ENCODE measurements around the gene SAMD4B.
"Not testable (repeated sequence)": the region's sequence is repeated elsewhere in the genome, so short reads cannot be mapped to it uniquely, and the experiment has no call there.

The SAMD4B gene

DNA sequence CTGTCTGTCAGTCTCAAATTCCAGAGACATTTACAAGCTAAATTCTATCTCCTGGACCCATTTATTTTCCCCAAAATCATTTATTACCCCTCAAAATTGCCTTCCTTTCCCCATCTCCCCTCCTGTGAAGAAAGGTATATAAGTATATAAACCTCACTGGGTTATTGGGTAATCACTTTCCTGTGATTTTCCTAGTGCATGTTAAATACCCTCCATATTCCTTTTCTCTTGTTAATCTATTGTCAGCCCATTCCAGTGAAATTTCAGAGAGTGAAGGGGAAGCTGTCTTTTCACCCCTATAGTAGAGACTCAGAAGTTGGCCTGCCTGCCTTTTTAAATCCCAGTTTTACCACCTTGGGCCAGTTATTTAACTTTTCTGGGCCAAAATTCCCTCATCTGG, 36.1 kb upstream of the SAMD4B start:
- Histone ChIP-seq H3K27me3 (ENCODE audit: low read depth) (no peaks in the 10 kb centered on the region), H3K4me3 (no peak overlapping the region), H3K9me3 (no peaks in the 10 kb centered on the region), H3K4me1 (no peaks in the 10 kb centered on the region), H3K36me3 (replicated peaks) (0 out of 2 replicates have a peak, but pooled peaks cover 15% of the 10 kb centered on the region)
- DNase-seq (ENCODE audit: low spot score in 2 of 2): no peak
- in situ Hi-C loops (cut with MboI; ENCODE audit: low sequenced_read_pairs): no loop called here

DNA sequence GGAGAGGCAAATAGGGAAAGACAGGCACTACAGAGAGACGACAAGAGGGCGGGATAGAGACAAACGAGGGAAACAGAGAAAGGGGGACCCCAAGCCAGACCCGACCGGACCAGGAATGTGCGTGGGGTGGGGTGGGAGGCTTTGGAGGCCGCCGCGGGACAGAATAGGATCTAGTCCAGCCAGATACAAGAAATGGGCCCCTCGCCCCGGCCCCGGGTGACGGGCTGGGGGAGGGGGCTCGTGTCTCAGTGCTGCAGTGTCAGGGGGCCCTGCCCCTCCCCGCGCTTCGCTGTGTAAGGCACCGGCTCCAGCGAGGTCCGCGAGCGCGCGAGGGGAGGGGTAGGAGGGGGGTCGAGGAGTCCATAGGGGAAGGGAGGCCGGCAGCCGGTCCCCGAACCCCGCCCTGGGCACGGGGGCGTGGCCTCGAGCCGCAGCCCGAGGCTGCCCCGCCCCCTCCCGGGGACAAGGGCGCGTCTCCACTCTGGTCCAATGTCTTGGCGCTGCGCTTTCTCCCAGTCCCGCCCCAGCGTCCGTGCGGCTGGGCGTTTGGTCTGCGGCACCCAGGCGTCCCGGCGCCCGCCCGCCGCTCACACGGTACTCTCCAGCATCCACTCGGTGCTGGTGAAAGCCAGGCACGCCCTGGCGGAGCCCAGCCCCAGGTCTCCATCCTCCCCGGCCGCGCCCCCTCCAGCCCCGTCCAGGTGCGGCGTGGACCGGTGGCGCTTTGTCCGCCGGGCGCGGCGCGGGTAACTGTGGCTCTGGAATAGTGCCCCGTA, 35.0 kb upstream of the SAMD4B start:
- no peak for DNase-seq (ENCODE audit: low spot score in 2 of 2)
- in situ Hi-C loops (cut with MboI; ENCODE audit: low sequenced_read_pairs): no loop called here
- no peaks in the 10 kb centered on the region for H3K27me3 ChIP-seq (ENCODE audit: low read depth)
- no peak overlapping the region for H3K4me3 ChIP-seq
- H3K36me3 ChIP-seq (replicated peaks): peaks cover 21% of the 10 kb centered on the region
- no peaks in the 10 kb centered on the region for H3K9me3 ChIP-seq
- no peaks in the 10 kb centered on the region for H3K4me1 ChIP-seq

DNA sequence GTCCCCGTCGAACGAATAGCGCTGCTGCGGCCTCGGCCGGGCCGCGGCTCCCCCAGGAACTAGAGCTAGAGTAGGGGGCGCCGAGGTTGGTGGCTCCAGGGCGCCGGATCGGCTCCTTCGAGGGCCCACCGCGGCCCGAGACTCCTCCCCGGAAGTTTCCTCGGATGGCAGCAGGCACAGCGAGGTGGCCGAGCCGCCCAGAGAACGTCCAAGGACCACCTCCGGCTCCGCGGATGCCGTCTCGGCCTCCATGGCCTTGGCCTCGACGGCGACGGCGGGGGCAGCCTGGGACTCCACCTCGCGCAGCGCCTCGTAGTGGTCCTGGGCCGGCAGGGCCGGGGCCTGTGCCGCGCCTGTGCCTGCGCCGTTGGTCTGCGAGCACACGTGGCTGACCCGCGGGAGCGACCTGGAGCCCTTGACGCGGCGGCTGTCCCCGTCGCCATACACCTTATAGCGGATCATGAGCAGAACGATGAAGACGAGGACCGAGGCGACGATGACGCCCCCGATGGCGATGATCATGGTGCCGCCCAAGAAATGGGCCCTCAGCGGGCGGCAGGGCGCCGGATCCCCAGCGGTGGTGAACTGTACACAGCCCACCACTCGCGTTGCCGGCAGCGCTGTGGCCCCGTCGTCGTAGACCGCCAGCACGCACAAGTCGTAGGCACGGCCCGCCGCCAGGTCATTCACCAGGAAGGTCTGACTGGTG, 34.2 kb upstream of the SAMD4B start:
- DNase-seq (ENCODE audit: low spot score in 2 of 2): no peak
- Histone ChIP-seq H3K4me3 (no peak overlapping the region), H3K27me3 (ENCODE audit: low read depth) (no peaks in the 10 kb centered on the region), H3K36me3 (replicated peaks) (peaks cover 26% of the 10 kb centered on the region), H3K9me3 (no peaks in the 10 kb centered on the region), H3K4me1 (no peaks in the 10 kb centered on the region)
- in situ Hi-C loops (cut with MboI; ENCODE audit: low sequenced_read_pairs): no loop called here

DNA sequence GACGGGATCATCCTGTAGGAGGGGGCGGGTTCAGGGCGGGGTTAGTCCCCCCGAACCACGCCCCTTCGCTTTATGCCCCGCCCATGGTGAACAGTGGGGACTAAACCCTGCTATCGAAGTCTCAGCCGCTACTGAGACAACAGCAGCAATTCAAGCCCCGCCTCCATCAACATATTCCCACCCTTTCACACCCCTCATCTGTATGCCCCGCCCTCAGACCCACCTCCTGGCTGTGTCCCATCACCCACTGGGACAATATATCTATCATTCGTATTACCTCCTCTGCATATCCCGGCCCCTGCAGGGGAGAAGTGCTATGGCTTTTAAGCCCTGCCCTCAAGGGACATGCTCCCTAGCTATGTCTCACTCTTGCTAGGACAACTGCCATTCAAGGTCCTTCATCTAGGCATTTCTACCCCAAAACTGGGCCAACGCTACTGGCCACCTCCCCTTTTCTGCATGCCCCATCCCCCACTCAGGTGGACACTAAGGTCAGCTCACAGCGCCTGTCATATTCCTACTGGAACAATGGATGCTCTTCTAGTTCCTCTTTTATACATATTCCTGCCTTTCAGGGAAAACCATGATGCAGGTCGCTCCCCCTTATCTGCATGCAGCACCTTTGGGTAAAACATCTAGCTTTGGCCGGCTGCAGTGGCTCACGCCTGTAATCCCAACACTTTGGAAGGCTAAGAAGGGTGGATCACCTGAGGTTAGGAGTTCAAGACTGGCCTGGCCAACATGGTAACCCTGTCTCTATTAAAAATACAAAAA, 33.5 kb upstream of the SAMD4B start:
- H3K27me3 ChIP-seq (ENCODE audit: low read depth): no peaks in the 10 kb centered on the region
- peaks cover 33% of the 10 kb centered on the region for H3K36me3 ChIP-seq (replicated peaks)
- H3K4me3 ChIP-seq: no peak overlapping the region
- H3K4me1 ChIP-seq: no peaks in the 10 kb centered on the region
- DNase-seq (ENCODE audit: low spot score in 2 of 2): peak in 1 of 2 experiments; percentile 59
- no peaks in the 10 kb centered on the region for H3K9me3 ChIP-seq
- in situ Hi-C loops (cut with MboI; ENCODE audit: low sequenced_read_pairs): no loop called here

DNA sequence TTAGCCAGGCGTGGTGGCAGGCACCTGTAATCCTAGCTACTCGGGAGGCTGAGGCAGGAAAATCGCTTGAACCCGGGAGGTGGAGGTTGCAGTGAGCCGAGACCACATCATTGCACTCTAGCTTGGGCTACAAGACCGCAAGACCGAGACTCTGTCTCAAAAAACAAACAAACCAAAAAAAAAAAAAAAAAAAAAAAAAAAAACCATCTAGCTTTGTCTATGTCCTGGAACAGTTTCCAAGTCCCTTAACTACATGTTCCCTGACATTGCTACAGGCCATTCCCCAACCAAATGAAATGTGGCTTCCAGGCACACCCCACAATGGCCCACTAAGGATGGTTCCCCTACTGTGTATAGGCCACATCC, 32.9 kb upstream of the SAMD4B start:
- H3K4me3 ChIP-seq; H3K27me3 ChIP-seq (ENCODE audit: low read depth); H3K9me3 ChIP-seq; in situ Hi-C loops (cut with MboI; ENCODE audit: low sequenced_read_pairs); DNase-seq (ENCODE audit: low spot score in 2 of 2); H3K4me1 ChIP-seq: not testable (repeated sequence)
- H3K36me3 ChIP-seq (replicated peaks): peaks cover 39% of the 10 kb centered on the region

DNA sequence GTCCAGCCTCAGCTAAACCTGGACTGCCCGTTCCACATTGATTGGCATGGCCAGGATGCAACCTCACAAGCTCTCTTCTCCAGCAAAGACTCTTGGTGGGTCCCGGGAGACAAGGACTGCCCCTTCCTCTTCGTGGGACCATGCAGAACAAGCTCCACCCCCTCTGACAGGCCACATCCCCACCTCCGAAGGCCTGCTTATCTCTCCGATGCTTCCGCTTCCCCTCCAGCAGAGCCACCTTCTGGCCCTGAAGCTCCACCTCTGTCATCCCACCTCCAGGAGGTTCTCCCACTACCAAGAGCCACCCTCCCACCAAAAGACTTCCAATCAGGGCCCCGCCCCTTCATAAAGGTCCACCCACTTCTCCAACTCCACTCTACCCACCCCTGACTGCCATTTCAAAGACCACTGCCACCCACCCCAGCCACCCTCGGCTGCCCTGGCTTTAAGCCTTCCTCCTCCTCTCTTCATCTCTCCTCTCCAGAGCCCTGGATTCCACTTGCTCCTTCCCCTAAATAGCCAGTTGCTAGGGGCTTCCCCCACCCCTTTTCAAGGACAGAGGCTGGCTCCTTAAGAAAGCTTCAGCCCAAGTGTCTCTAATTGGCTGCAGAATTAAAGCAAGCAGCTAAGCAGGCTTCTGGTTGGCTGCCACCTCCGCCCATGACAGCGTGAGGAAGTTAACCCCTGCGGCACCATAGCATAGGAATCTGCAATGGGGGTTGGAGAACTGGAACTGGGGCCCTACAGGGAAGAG, 31.5 kb upstream of the SAMD4B start:
- H3K4me1 ChIP-seq: no peaks in the 10 kb centered on the region
- no peak for DNase-seq (ENCODE audit: low spot score in 2 of 2)
- H3K27me3 ChIP-seq (ENCODE audit: low read depth): no peaks in the 10 kb centered on the region
- peaks cover 52% of the 10 kb centered on the region for H3K36me3 ChIP-seq (replicated peaks)
- no peak overlapping the region for H3K4me3 ChIP-seq
- in situ Hi-C loops (cut with MboI; ENCODE audit: low sequenced_read_pairs): no loop called here
- H3K9me3 ChIP-seq: no peaks in the 10 kb centered on the region

DNA sequence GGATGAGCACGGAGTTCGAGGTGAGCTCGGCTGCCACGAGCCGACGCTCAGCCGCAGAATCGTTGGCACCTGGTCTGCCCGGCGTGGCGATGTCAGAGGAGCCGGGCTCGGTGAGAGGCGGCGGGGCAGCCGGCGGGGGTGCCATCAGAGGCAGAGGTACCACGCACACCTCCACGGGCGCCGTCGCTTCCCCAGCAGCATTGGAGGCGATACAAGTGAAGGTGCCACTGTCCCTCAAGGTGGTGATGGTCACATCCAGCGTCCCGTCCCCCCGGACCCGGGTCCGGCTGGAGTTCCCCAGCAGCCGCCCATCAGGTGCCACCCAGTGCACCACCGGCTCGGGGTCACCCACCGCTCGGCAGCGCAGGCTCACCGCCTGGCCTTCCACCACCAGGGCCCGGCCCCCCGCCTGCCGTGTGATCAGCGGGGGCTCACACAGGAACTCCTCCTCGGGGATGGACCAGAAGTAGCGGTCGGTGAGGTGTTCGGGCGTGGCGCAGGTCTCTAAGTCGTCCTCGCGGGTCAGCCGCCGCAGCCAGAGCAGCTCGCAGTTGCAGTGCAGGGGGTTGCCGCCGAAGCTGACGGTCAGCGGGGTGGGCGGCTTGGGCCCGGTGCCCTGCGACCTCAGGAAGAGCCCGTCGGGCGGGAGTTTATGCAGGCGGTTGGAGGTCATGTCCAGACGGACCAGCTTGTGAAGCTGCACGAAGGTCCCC, 28.0 kb upstream of the SAMD4B start:
- no peaks in the 10 kb centered on the region for H3K4me1 ChIP-seq
- no peaks in the 10 kb centered on the region for H3K9me3 ChIP-seq
- H3K4me3 ChIP-seq: no peak overlapping the region
- in situ Hi-C loops (cut with MboI; ENCODE audit: low sequenced_read_pairs): no loop called here
- H3K27me3 ChIP-seq (ENCODE audit: low read depth): no peaks in the 10 kb centered on the region
- H3K36me3 ChIP-seq (replicated peaks): peaks cover 52% of the 10 kb centered on the region
- no peak for DNase-seq (ENCODE audit: low spot score in 2 of 2)

DNA sequence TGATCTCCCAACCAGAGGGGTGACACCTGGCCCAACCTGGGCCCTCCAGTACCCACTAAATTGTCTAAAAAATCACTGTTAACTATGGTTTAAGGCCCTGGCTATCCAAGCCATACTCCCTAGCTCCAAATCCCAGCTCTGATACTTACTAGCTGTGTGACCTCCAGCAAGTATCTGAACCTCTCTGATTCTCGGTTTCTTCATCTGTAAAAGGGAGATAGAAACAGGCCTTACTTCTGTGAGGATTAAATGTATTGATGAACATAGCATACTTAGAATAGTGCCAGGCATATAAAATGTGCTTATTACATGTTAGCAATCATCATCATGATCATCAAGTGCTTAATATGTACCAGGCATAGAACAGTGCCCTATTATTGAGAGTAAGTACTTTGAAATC, 26.3 kb upstream of the SAMD4B start:
- Histone ChIP-seq H3K4me3 (no peak overlapping the region), H3K36me3 (replicated peaks) (peaks cover 43% of the 10 kb centered on the region), H3K4me1 (no peaks in the 10 kb centered on the region), H3K27me3 (ENCODE audit: low read depth) (no peaks in the 10 kb centered on the region), H3K9me3 (no peaks in the 10 kb centered on the region)
- in situ Hi-C loops (cut with MboI; ENCODE audit: low sequenced_read_pairs): no loop called here
- no peak for DNase-seq (ENCODE audit: low spot score in 2 of 2)

DNA sequence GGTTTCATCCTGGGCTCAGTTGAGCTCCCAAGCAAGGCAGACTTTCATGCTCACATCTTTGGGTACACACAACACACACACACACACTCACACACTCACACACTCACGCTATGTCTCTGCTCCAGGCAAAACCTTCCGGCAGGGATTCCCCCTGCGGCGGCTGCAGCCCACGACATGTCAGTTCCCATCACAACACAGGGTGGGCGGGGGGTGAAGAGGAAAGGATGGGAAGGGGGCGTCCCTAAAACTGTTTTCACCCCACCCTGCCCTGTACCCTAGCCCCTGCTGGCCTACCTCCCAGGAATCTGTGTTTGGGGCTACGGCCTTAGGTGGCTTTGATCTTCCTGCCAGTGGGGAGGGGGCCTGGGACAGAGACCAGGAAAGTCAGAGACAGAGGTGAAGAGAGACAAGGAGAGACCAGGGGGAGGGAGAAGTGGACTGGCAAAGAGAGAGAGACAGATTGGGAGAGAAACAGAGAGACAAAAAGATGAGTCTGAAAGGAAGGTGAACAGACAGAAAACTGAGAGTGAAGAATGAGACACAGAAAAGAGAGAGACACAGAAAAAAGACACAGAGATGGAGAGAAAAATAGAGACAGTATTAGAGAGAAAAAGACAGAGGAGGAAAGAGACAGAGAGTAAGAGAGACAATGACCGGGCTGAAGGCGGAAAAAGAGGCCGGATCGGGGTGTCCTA, 25.4 kb upstream of the SAMD4B start:
- Histone ChIP-seq H3K36me3 (replicated peaks) (peaks cover 39% of the 10 kb centered on the region), H3K9me3 (no peaks in the 10 kb centered on the region), H3K4me3 (no peak overlapping the region), H3K4me1 (no peaks in the 10 kb centered on the region), H3K27me3 (ENCODE audit: low read depth) (no peaks in the 10 kb centered on the region)
- in situ Hi-C loops (cut with MboI; ENCODE audit: low sequenced_read_pairs): no loop called here
- DNase-seq (ENCODE audit: low spot score in 2 of 2): no peak

DNA sequence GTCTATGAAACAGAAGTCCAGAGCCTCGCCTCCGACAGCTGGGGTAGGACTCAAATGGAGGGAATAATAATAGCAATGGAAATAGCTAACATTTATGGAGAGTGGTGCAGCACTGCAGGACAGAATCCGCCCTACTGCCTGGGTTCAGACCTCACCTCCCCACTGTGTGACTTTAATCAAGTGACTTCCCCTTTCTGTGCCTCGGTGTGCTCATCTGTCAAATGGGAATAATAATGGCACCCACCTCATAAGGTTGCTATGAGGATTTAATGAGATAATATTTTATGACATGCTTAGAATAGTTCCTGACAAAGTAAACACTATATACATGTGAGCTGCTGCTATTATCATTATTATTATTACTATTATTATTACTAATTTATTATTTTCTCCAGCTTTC, 24.7 kb upstream of the SAMD4B start:
- Histone ChIP-seq H3K4me1 (no peaks in the 10 kb centered on the region), H3K4me3 (no peak overlapping the region), H3K36me3 (replicated peaks) (peaks cover 34% of the 10 kb centered on the region), H3K9me3 (no peaks in the 10 kb centered on the region), H3K27me3 (ENCODE audit: low read depth) (no peaks in the 10 kb centered on the region)
- no peak for DNase-seq (ENCODE audit: low spot score in 2 of 2)
- in situ Hi-C loops (cut with MboI; ENCODE audit: low sequenced_read_pairs): no loop called here

DNA sequence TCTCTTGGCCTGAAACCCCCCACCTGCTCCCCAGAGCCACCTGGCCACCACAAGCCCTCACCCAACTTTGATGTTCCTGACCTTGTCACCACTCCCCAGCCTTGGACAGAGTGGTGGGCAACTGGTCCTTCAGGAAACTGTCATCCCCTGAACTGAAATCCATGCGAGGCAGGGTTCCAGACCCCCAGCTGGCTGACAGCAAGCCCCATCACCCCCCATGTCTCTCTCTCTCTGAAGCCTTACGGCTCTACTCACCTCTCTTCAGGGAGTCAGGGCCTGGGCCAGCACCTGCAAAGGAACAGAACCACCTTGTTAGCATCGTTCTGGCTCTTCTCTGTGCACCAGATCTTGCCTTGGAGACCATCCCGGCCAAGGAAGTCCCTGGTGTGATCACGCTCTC, 24.1 kb upstream of the SAMD4B start:
- peaks cover 30% of the 10 kb centered on the region for H3K36me3 ChIP-seq (replicated peaks)
- H3K9me3 ChIP-seq: no peaks in the 10 kb centered on the region
- in situ Hi-C loops (cut with MboI; ENCODE audit: low sequenced_read_pairs): no loop called here
- H3K4me3 ChIP-seq: no peak overlapping the region
- DNase-seq (ENCODE audit: low spot score in 2 of 2): no peak
- no peaks in the 10 kb centered on the region for H3K4me1 ChIP-seq
- H3K27me3 ChIP-seq (ENCODE audit: low read depth): no peaks in the 10 kb centered on the region

DNA sequence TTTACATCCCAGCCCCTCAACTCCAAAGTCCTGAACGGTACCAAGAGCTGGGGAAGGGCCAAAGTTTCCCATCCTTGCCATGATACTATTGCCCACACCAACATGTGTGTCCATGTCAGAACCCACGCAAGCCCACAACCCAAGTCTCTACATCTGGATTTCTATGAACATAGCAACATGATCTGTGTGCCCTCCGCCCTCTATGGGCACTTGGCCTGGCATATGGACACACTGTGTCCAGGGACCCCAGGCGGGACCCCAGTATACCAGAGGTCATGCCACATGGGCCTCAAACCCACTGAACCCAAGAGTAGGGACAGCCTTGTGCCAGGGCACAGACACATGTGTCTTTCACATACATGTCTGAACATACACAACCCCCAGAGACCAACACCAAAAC, 23.5 kb upstream of the SAMD4B start:
- H3K9me3 ChIP-seq: no peaks in the 10 kb centered on the region
- H3K36me3 ChIP-seq (replicated peaks): peaks cover 24% of the 10 kb centered on the region
- H3K4me3 ChIP-seq: no peak overlapping the region
- H3K4me1 ChIP-seq: no peaks in the 10 kb centered on the region
- no peaks in the 10 kb centered on the region for H3K27me3 ChIP-seq (ENCODE audit: low read depth)
- in situ Hi-C loops (cut with MboI; ENCODE audit: low sequenced_read_pairs): no loop called here
- DNase-seq (ENCODE audit: low spot score in 2 of 2): no peak
